ENCODE measurements around the gene AAMP.

Gene AAMP

GRCh38 chr2:218281449-218281848 is 11.5 kb upstream of the AAMP start:
- DNase-seq (ENCODE audit: low spot score): no peak
- no peak for TF ChIP-seq CTCF (IDR thresholded peaks at IDR 0.05; ENCODE audit: extremely low read depth, insufficient read depth, missing control alignments)
- in situ Hi-C loops (cut with MboI; ENCODE audit: low pct_unique_long_range_greater_than_20kb, low sequenced_read_pairs, unreplicated experiment): loop anchor here (25.0 kb wide), 1 partner anchor 381 kb away; the partner anchor contains the start of genes BCS1L, RNF25, STK36 and ZNF142

DNA sequence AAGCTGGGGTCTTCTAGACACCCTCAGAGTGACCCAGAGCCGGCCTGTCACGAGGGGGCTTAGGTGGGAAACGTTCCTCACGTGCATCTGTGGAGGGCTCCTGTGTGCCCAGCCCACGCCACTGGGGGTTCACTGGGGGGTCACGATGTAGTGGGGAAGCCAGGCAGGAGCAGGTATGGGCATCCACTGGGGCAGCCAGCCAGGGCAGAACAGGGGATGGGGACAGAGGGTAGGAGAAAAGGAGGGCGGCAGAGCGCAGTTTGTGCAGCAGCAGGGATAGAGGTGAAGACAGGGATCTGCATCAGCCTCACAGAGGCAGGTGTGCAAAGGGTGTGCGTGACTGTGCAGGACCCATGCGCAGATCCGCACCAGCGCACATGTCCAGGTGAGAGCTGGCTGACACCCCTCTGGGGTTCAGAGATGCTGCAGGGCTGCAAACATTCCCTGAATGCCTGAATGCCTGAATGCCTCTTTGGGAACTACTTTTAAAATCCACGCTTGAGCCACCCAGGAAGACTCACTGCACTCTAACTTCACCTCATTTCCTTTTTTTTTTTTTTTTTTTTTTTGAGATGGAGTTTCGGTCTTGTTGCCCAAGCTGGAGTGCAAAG is 10.4 kb upstream of the AAMP start:
- TF ChIP-seq CTCF (IDR thresholded peaks at IDR 0.05; ENCODE audit: extremely low read depth, insufficient read depth, missing control alignments): no peak
- DNase-seq (ENCODE audit: low spot score): no peak
- in situ Hi-C loops (cut with MboI; ENCODE audit: low pct_unique_long_range_greater_than_20kb, low sequenced_read_pairs, unreplicated experiment): loop anchor here (25.0 kb wide), 1 partner anchor 382 kb away; the partner anchor contains the start of genes BCS1L, RNF25, STK36 and ZNF142

DNA sequence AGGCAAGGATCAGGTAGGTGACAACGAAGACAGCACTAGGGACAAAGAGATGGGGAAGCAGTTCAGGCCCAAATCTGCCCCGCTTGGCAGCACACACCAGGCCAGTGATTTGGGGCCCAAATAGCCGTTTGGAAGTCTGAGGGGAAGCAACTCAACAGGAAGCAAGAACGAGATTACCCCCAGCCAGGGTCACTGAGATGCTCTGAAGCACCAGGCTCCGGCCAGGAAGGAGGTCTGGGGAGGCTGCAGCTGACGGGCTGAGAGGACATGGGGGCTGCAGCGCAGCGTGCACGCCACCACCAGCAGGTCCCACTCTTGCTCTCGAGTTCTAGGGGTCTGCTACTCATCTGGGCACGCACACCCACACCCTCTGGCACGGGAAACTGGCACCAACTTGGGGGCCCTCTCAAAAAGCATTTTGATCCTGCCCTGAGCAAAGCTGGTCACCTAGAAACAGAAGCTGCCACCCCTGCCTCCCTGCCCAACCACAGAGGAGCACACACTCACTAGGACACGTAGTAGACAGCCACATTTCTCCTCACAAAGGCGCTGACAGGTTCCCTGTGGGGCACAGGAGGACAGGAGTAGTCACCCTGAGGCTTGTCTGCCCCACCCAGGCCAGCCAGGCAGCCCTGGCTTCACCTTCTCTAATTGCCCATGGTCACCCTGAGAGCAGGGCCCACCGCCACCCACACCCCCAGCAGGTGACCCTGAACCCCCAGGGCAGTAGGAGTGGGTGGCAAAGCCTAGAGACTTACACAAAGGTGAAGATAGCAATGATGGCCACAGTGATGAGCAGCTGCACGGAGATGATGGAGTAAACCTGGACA is 8.8 kb upstream of the AAMP start:
- in situ Hi-C loops (cut with MboI; ENCODE audit: low pct_unique_long_range_greater_than_20kb, low sequenced_read_pairs, unreplicated experiment): loop anchor here (25.0 kb wide), 1 partner anchor 384 kb away; the partner anchor contains the start of genes BCS1L, RNF25, STK36 and ZNF142
- no peak for DNase-seq (ENCODE audit: low spot score)
- TF ChIP-seq CTCF (IDR thresholded peaks at IDR 0.05; ENCODE audit: extremely low read depth, insufficient read depth, missing control alignments): no peak

- no peak for DNase-seq (ENCODE audit: low spot score)
- no peak for TF ChIP-seq CTCF (IDR thresholded peaks at IDR 0.05; ENCODE audit: extremely low read depth, insufficient read depth, missing control alignments)
- in situ Hi-C loops (cut with MboI; ENCODE audit: low pct_unique_long_range_greater_than_20kb, low sequenced_read_pairs, unreplicated experiment): loop anchor here (25.0 kb wide), 1 partner anchor 384 kb away; the partner anchor contains the start of genes BCS1L, RNF25, STK36 and ZNF142
Measured at GRCh38 chr2:218277921-218278320, 8.0 kb upstream of the AAMP start.

- DNase-seq (ENCODE audit: low spot score): no peak
- no peak for TF ChIP-seq CTCF (IDR thresholded peaks at IDR 0.05; ENCODE audit: extremely low read depth, insufficient read depth, missing control alignments)
- in situ Hi-C loops (cut with MboI; ENCODE audit: low pct_unique_long_range_greater_than_20kb, low sequenced_read_pairs, unreplicated experiment): loop anchor here (25.0 kb wide), 1 partner anchor 385 kb away; the partner anchor contains the start of genes BCS1L, RNF25, STK36 and ZNF142
Measured at GRCh38 chr2:218276986-218277755, 7.2 kb upstream of the AAMP start.
